Measurements from ENCODE around the gene AIF1.

Gene AIF1

GRCh38 chr6:31610968-31611367 lies 4.1 kb upstream of the AIF1 start:
- ATAC-seq, result no peak
- TF ChIP-seq PATZ1 (CRISPR knock-in tag; IDR thresholded peaks at IDR 0.05; ENCODE audit: borderline replicate concordance) (no peak), ISL1 (CRISPR knock-in tag; IDR thresholded peaks at IDR 0.05) (no peak), PPARA (CRISPR knock-in tag; IDR thresholded peaks at IDR 0.05; ENCODE audit: borderline replicate concordance) (no peak), ZFP30 (CRISPR knock-in tag; IDR thresholded peaks at IDR 0.05) (no peak), CSRNP3 (CRISPR knock-in tag; IDR thresholded peaks at IDR 0.05) (no peak), CREB5 (CRISPR knock-in tag; IDR thresholded peaks at IDR 0.05; ENCODE audit: low read depth) (no peak), SNAI2 (CRISPR knock-in tag; IDR thresholded peaks at IDR 0.05) (no peak), ZC3H10 (CRISPR knock-in tag; IDR thresholded peaks at IDR 0.05) (no peak), ZNF70 (CRISPR knock-in tag; IDR thresholded peaks at IDR 0.05) (no peak), ZNF565 (CRISPR knock-in tag; conservative IDR thresholded peaks at IDR 0.05; ENCODE audit: low read depth) (no peak), TCF4 (CRISPR knock-in tag; IDR thresholded peaks at IDR 0.05; ENCODE audit: borderline replicate concordance) (no peak)

- TF ChIP-seq SNAI2 (CRISPR knock-in tag; IDR thresholded peaks at IDR 0.05) (no peak), RARB (CRISPR knock-in tag; IDR thresholded peaks at IDR 0.05) (no peak), PATZ1 (CRISPR knock-in tag; IDR thresholded peaks at IDR 0.05; ENCODE audit: borderline replicate concordance) (no peak), BACH2 (CRISPR knock-in tag; IDR thresholded peaks at IDR 0.05; ENCODE audit: borderline replicate concordance) (no peak), CREB5 (CRISPR knock-in tag; IDR thresholded peaks at IDR 0.05; ENCODE audit: low read depth) (no peak), GLIS3 (CRISPR knock-in tag; IDR thresholded peaks at IDR 0.05) (no peak), POU6F1 (CRISPR knock-in tag; IDR thresholded peaks at IDR 0.05; ENCODE audit: borderline replicate concordance, low read depth) (no peak), ZC3H10 (CRISPR knock-in tag; IDR thresholded peaks at IDR 0.05) (no peak), CSRNP3 (CRISPR knock-in tag; IDR thresholded peaks at IDR 0.05) (no peak), CSDC2 (CRISPR knock-in tag; IDR thresholded peaks at IDR 0.05) (no peak), ISL1 (CRISPR knock-in tag; IDR thresholded peaks at IDR 0.05) (no peak), ZNF8 (CRISPR knock-in tag; IDR thresholded peaks at IDR 0.05) (no peak), TSHZ2 (CRISPR knock-in tag; IDR thresholded peaks at IDR 0.05) (no peak), ZFP30 (CRISPR knock-in tag; IDR thresholded peaks at IDR 0.05) (no peak), PPARA (CRISPR knock-in tag; IDR thresholded peaks at IDR 0.05; ENCODE audit: borderline replicate concordance) (no peak), ZNF565 (CRISPR knock-in tag; conservative IDR thresholded peaks at IDR 0.05; ENCODE audit: low read depth) (no peak), TOX (CRISPR knock-in tag; IDR thresholded peaks at IDR 0.05; ENCODE audit: borderline replicate concordance) (no peak)
- no peak; the same call in 2 of the 3 replicates for ATAC-seq
These were observed 887 bp upstream of the AIF1 start for GRCh38 chr6:31614075-31614619.

Data from SK-N-SH treated with all-trans-retinoic acid at 6 μM for 48 hours (cell line).